ENCODE results near the gene RELN. TPM values are rescaled to one million over a fixed set of nuclear protein-coding genes. Genes with fewer than 3 reads are reported as not detected.

Gene RELN
- total RNA-seq, 1 experiment from 2014 or later: 0.20 TPM

DNA sequence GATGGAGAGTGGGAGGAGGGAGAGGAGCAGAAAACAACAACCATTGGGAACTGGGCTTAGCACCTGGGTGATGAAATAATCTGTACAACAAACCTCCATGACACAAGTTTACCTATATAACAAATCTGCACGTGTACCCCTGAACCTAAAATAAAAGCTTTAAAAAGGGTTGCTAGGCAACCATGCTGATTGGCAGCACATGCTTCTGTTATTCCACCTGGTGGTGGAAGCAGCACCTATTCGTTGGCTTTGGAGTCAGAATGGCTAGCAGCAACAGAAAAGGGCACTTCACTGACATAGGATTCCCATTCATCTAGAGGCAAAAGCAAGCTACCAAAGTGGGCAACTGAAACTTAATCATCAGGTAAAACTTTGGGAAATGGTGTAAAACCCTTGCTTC lies 57.1 kb downstream of the RELN start:
- intact Hi-C loops (cut with micrococcal nuclease): no loop called here
- no peak overlapping the region for H3K27ac ChIP-seq (ENCODE audit: low read depth, low read length)
- CTCF ChIA-PET: no interaction called here
- no TSS peak for BruUV-seq (replicated peaks)
- H3K27me3 ChIP-seq (ENCODE audit: insufficient read depth, low read length): peaks cover 31% of the 10 kb centered on the region
- no peaks in the 10 kb centered on the region for H3K9me3 ChIP-seq (ENCODE audit: control insufficient read depth in 1 of 2, insufficient read depth in 1 of 2, low read depth in 1 of 2, low read length in 2 of 2)
- DNase-seq (ENCODE audit: low read depth, low spot score) (no peak), ATAC-seq (no peak)
- no peaks in the 10 kb centered on the region for H3K9me2 ChIP-seq (ENCODE audit: insufficient read depth)
- H3K4me2 ChIP-seq (ENCODE audit: low read length): no peak overlapping the region
- no peaks in the 10 kb centered on the region for H3K4me1 ChIP-seq (ENCODE audit: control insufficient read depth in 1 of 2, insufficient read depth in 2 of 2, low read length in 2 of 2)
- H3K9ac ChIP-seq (ENCODE audit: low read length): no peak overlapping the region
- POLR2A ChIA-PET: no interaction called here
- H4K20me1 ChIP-seq (ENCODE audit: insufficient read depth): no peaks in the 10 kb centered on the region
- TF ChIP-seq YY1 (IDR thresholded peaks at IDR 0.05; ENCODE audit: extremely low read depth, insufficient replicate concordance, low read depth, low read length) (no peak), EZH2phosphoT487 (IDR thresholded peaks at IDR 0.05; ENCODE audit: borderline replicate concordance) (no peak), CEBPB (IDR thresholded peaks at IDR 0.05; ENCODE audit: low read depth) (no peak), SIN3A (IDR thresholded peaks at IDR 0.05; ENCODE audit: low read depth) (no peak), ELF1 (IDR thresholded peaks at IDR 0.05; ENCODE audit: borderline replicate concordance, low read depth) (no peak), TCF7L2 (IDR thresholded peaks at IDR 0.05; ENCODE audit: borderline replicate concordance, extremely low read depth, insufficient read depth, insufficient read length) (no peak), SRF (IDR thresholded peaks at IDR 0.05; ENCODE audit: low read depth) (no peak), ZNF274 (IDR thresholded peaks at IDR 0.05; ENCODE audit: low read depth, low read length) (no peak), FOSL1 (IDR thresholded peaks at IDR 0.05; ENCODE audit: low read depth) (no peak)
- TF ChIP-seq, protein P1, sequence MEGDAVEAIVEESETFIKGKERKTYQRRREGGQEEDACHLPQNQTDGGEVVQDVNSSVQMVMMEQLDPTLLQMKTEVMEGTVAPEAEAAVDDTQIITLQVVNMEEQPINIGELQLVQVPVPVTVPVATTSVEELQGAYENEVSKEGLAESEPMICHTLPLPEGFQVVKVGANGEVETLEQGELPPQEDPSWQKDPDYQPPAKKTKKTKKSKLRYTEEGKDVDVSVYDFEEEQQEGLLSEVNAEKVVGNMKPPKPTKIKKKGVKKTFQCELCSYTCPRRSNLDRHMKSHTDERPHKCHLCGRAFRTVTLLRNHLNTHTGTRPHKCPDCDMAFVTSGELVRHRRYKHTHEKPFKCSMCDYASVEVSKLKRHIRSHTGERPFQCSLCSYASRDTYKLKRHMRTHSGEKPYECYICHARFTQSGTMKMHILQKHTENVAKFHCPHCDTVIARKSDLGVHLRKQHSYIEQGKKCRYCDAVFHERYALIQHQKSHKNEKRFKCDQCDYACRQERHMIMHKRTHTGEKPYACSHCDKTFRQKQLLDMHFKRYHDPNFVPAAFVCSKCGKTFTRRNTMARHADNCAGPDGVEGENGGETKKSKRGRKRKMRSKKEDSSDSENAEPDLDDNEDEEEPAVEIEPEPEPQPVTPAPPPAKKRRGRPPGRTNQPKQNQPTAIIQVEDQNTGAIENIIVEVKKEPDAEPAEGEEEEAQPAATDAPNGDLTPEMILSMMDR (IDR thresholded peaks at IDR 0.05 in 2 of 3, conservative IDR thresholded peaks at IDR 0.05 in 1 of 3; ENCODE audit: borderline replicate concordance in 1 of 3, insufficient read depth in 1 of 3, low read depth in 2 of 3, low read length in 2 of 3): no peak
- TF ChIP-seq, protein P2, sequence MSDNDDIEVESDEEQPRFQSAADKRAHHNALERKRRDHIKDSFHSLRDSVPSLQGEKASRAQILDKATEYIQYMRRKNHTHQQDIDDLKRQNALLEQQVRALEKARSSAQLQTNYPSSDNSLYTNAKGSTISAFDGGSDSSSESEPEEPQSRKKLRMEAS (IDR thresholded peaks at IDR 0.05): no peak
- no peak overlapping the region for H3K4me3 ChIP-seq (replicated peaks in 1 of 2; ENCODE audit: low read depth in 1 of 2, low read length in 2 of 2)
- no peaks in the 10 kb centered on the region for H3K36me3 ChIP-seq (ENCODE audit: control insufficient read depth in 1 of 2, insufficient read depth in 2 of 2, low read length in 2 of 2)
- no peak overlapping the region for H2AFZ ChIP-seq (ENCODE audit: low read depth, low read length, poor library complexity, severe bottlenecking)
- H3K79me2 ChIP-seq (ENCODE audit: insufficient read depth, low read length): no peaks in the 10 kb centered on the region
- RAD21 ChIA-PET (ENCODE audit: low non-redundant PET in 1 of 2, low total read pairs in 2 of 2, uncharacterized antibody in 2 of 2, unreplicated experiment in 2 of 2): no interaction called here

Measured in HCT116 (cell line).